ENCODE data around the gene OR51V1.

The OR51V1 gene

DNA sequence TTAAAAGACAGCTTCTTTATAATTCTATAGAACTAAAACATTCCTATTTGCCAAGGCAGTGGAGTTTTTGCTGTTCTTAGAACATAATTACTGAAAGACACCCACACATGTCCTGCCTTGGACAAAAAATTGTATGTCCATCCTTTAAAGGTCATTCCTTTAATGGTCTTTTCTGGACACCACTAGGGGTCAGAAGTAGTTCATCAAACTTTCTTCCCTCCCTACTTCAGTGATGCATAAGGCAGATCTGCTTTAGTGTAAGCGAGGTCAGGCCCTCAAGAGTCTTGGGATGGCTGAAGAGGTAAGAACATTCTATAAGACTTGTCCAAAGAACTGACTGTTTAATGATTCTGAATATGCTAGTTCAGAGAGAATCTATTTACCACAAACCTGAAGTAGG lies 4.3 kb upstream of the OR51V1 start:
- H3K4me3 ChIP-seq (ENCODE audit: low read depth, low read length) = no peak overlapping the region
- TF ChIP-seq, protein P1, sequence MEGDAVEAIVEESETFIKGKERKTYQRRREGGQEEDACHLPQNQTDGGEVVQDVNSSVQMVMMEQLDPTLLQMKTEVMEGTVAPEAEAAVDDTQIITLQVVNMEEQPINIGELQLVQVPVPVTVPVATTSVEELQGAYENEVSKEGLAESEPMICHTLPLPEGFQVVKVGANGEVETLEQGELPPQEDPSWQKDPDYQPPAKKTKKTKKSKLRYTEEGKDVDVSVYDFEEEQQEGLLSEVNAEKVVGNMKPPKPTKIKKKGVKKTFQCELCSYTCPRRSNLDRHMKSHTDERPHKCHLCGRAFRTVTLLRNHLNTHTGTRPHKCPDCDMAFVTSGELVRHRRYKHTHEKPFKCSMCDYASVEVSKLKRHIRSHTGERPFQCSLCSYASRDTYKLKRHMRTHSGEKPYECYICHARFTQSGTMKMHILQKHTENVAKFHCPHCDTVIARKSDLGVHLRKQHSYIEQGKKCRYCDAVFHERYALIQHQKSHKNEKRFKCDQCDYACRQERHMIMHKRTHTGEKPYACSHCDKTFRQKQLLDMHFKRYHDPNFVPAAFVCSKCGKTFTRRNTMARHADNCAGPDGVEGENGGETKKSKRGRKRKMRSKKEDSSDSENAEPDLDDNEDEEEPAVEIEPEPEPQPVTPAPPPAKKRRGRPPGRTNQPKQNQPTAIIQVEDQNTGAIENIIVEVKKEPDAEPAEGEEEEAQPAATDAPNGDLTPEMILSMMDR (IDR thresholded peaks at IDR 0.05; ENCODE audit: low read depth, low read length) = peak; percentile 63
- in situ Hi-C loops (cut with HindIII; ENCODE audit: low sequenced_read_pairs) = no loop called here
- DNase-seq (ENCODE audit: low read depth, low spot score) = peak; percentile 74

DNA sequence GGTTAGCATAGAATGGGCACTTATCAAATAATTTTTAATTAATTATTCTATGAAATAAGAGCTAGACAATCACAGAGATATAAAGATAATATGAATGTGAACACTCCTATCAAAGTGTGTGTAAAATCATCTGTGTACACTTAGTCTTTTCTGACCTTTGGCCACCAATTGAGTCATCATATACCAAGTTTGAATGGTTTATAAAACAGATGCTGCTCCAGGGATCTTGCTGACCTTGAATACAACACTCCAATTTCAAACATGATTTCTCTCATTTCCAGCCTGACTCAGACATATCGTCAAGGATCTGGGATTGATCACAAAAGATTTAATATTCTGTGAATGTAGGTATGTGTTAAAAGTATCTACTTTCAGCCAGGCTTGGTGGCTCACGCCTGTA lies 2.9 kb upstream of the OR51V1 start:
- no peak for DNase-seq (ENCODE audit: low read depth, low spot score)
- TF ChIP-seq, protein P1 (IDR thresholded peaks at IDR 0.05; ENCODE audit: low read depth, low read length) = no peak
- no peak overlapping the region for H3K4me3 ChIP-seq (ENCODE audit: low read depth, low read length)
- in situ Hi-C loops (cut with HindIII; ENCODE audit: low sequenced_read_pairs) = no loop called here

DNA sequence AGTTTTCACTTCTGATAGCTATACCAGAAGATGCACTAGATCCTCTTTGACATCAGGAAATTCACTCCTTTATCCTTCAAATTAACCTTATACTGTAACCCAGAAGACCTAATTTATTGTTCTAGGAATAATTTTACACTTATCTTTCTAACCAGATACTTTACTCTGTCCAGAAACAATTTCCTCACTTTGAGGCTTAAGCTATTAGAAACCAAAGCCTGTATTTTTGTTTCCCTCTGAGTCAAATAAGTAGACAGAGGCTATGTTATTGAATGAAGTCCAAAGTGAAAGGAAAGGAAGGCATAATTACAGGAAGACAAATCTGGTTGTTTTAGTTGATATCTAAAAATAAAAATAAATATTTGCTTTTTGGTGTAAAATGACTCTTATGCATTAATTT lies 2.2 kb downstream of the OR51V1 start:
- in situ Hi-C loops (cut with HindIII; ENCODE audit: low sequenced_read_pairs) = no loop called here
- DNase-seq (ENCODE audit: low read depth, low spot score) = no peak
- H3K4me3 ChIP-seq (ENCODE audit: low read depth, low read length) = no peak overlapping the region
- TF ChIP-seq, protein P1 (IDR thresholded peaks at IDR 0.05; ENCODE audit: low read depth, low read length) = no peak

DNA sequence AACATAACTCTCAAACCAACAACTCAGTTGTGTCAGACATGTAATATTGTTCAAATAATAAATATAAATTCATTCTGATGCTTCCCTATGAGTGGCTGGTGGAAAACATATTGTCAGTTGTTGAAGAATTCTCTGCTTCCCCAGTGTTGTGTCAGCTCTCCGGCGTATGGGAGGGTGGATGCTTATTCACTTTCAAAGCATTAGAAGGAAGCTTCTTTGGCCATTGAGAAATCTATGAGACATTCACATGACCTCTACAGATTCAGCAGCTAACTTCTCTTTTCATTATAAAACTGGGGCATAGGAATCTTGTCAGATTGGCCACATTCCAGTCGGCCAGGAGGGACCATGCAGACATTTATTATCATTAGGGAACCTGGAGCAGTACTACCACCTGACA lies 2.9 kb downstream of the OR51V1 start:
- TF ChIP-seq, protein P1 (IDR thresholded peaks at IDR 0.05; ENCODE audit: low read depth, low read length) = no peak
- in situ Hi-C loops (cut with HindIII; ENCODE audit: low sequenced_read_pairs) = no loop called here
- no peak for DNase-seq (ENCODE audit: low read depth, low spot score)
- H3K4me3 ChIP-seq (ENCODE audit: low read depth, low read length) = no peak overlapping the region

DNA sequence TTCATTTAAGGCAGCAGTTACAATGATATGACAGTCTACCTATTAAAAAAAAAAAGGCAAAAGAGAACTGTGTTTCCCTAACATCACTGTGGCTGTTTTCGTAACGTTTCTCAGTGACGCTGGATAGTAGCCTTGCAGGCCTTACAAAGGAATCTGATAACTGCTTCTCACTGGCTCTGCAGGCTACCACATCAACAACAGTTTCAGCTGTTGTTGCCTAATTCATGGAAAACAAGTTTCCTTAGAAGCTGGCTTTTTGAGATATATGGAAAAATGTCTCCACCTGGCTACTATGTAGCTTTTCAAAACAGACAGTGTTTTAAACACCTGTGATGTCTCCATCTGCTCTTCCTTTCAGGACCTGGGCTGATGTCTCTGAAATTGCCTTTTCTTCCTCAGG lies 3.8 kb downstream of the OR51V1 start:
- H3K4me3 ChIP-seq (ENCODE audit: low read depth, low read length) = no peak overlapping the region
- in situ Hi-C loops (cut with HindIII; ENCODE audit: low sequenced_read_pairs) = no loop called here
- DNase-seq (ENCODE audit: low read depth, low spot score) = no peak

DNA sequence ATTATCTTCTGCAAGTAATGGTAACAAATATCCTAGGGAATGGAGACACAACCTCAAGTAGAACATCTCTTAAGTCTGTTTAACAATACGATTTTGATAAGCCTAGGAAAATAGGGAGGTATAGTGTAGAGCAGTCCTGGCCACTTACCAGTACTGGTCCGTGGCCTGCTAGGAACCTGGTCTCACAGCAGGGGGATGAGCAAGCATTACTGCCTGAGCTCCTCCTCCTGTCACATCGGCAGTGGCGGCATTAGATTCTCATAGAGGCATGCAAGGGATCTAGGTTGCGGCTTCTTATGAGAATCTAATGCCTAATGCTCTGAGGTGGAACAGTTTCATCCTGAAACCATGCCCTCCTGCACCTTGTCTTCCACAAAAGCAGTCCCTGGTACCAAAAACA lies 4.4 kb downstream of the OR51V1 start:
- no peak overlapping the region for H3K4me3 ChIP-seq (ENCODE audit: low read depth, low read length)
- no peak for DNase-seq (ENCODE audit: low read depth, low spot score)
- in situ Hi-C loops (cut with HindIII; ENCODE audit: low sequenced_read_pairs) = no loop called here
- TF ChIP-seq, protein P1 (IDR thresholded peaks at IDR 0.05; ENCODE audit: low read depth, low read length) = no peak

More for the DNA sequence above, 3.8 kb downstream of the OR51V1 start:
- TF ChIP-seq, protein P1 (IDR thresholded peaks at IDR 0.05; ENCODE audit: low read depth, low read length) = no peak

DNA sequence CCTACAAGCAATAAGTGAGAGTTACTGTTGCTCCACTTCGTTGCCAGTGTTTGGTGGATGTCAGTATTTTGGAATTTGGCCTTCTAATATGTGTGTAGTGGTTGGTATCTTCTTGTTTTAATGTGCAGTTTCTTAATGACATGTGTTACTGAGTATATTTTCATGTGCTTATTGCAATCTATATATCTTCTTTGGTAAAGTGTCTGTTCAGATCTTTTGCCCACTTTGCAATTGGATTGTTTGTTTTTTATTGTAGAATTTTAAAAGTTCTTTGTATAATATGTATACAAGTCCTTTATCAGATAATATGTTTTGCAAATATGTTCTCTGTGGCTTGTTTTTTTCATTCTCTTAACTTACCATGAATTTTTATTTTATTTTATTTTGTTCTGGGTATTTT lies 7.7 kb downstream of the OR51V1 start:
- DNase-seq (ENCODE audit: low read depth, low spot score) = no peak
- in situ Hi-C loops (cut with HindIII; ENCODE audit: low sequenced_read_pairs) = no loop called here
- TF ChIP-seq, protein P1 (IDR thresholded peaks at IDR 0.05; ENCODE audit: low read depth, low read length) = no peak
- H3K4me3 ChIP-seq (ENCODE audit: low read depth, low read length) = no peak overlapping the region
